ENCODE data around the gene MSH2.
"Not testable (repeated sequence)": the region's sequence is repeated elsewhere in the genome, so short reads cannot be mapped to it uniquely, and the experiment has no call there.

Gene MSH2

GRCh38 chr2:47422016-47422415 lies 19.1 kb downstream of the MSH2 start:
- H3K4me3 ChIP-seq, result no peak overlapping the region
- H3K4me2 ChIP-seq, result no peak overlapping the region
- peaks cover 0 to 6% (median 0%) of the 10 kb centered on the region in 11 experiments; a peak in 1 of 22 replicates for H4K20me1 ChIP-seq
- H3K27ac ChIP-seq, result no peak overlapping the region
- no peak overlapping the region for H3K9ac ChIP-seq
- peaks cover 34 to 100% (median 95%) of the 10 kb centered on the region in 11 experiments for H3K36me3 ChIP-seq
- no peaks in the 10 kb centered on the region for H3K9me3 ChIP-seq (replicated peaks in 1 of 11)
- no peaks in the 10 kb centered on the region for H3K4me1 ChIP-seq
- H3K27me3 ChIP-seq, result no peaks in the 10 kb centered on the region
- TF ChIP-seq Cebpa-rat (IDR thresholded peaks at IDR 0.05), result no peak

GRCh38 chr2:47422560-47422959 lies 19.6 kb downstream of the MSH2 start:
- H3K27me3 ChIP-seq, result no peaks in the 10 kb centered on the region
- peaks cover 0 to 6% (median 0%) of the 10 kb centered on the region in 11 experiments; a peak in 1 of 22 replicates for H4K20me1 ChIP-seq
- no peak overlapping the region for H3K4me2 ChIP-seq
- no peak overlapping the region for H3K9ac ChIP-seq
- no peaks in the 10 kb centered on the region for H3K4me1 ChIP-seq
- peaks cover 29 to 100% (median 95%) of the 10 kb centered on the region in 11 experiments for H3K36me3 ChIP-seq
- TF ChIP-seq Cebpa-rat (IDR thresholded peaks at IDR 0.05), result no peak
- no peaks in the 10 kb centered on the region for H3K9me3 ChIP-seq (replicated peaks in 1 of 11)
- H3K4me3 ChIP-seq, result no peak overlapping the region
- H3K27ac ChIP-seq, result no peak overlapping the region

GRCh38 chr2:47426786-47427185 lies 23.8 kb downstream of the MSH2 start:
- peaks cover 0 to 20% (median 17%) of the 10 kb centered on the region in 11 experiments; a peak in 19 of 22 replicates for H3K9me3 ChIP-seq (replicated peaks in 1 of 11)
- H3K9ac ChIP-seq, result no peak overlapping the region
- H3K4me1 ChIP-seq, result no peaks in the 10 kb centered on the region
- no peak for TF ChIP-seq Cebpa-rat (IDR thresholded peaks at IDR 0.05)
- H3K27me3 ChIP-seq, result no peaks in the 10 kb centered on the region
- H3K4me2 ChIP-seq, result no peak overlapping the region
- H3K27ac ChIP-seq, result no peak overlapping the region
- H4K20me1 ChIP-seq, result peaks cover 0 to 6% (median 0%) of the 10 kb centered on the region in 11 experiments; a peak in 1 of 22 replicates
- peaks cover 56 to 100% (median 96%) of the 10 kb centered on the region in 11 experiments for H3K36me3 ChIP-seq
- H3K4me3 ChIP-seq, result no peak overlapping the region

- H3K36me3 ChIP-seq, result peaks cover 43 to 97% (median 79%) of the 10 kb centered on the region in 11 experiments
- no peak overlapping the region for H3K9ac ChIP-seq
- TF ChIP-seq Cebpa-rat (IDR thresholded peaks at IDR 0.05), result no peak
- no peak overlapping the region for H3K4me2 ChIP-seq
- no peak overlapping the region for H3K4me3 ChIP-seq
- peaks cover 0 to 43% (median 33%) of the 10 kb centered on the region in 11 experiments; a peak in 20 of 22 replicates for H3K9me3 ChIP-seq (replicated peaks in 1 of 11)
- no peaks in the 10 kb centered on the region for H3K27me3 ChIP-seq
- H4K20me1 ChIP-seq, result no peaks in the 10 kb centered on the region
- H3K4me1 ChIP-seq, result no peaks in the 10 kb centered on the region
- H3K27ac ChIP-seq, result no peak overlapping the region
Measured at GRCh38 chr2:47429795-47430194, 26.8 kb downstream of the MSH2 start.

GRCh38 chr2:47433006-47433405 lies 30.1 kb downstream of the MSH2 start:
- H3K4me3 ChIP-seq, H3K27me3 ChIP-seq, H4K20me1 ChIP-seq, H3K4me2 ChIP-seq, H3K9ac ChIP-seq, H3K27ac ChIP-seq: not testable (repeated sequence)
- Histone ChIP-seq H3K4me1 (peaks cover 0 to 17% (median 5%) of the 10 kb centered on the region in 10 experiments; a peak in 6 of 20 replicates), H3K9me3 (replicated peaks in 1 of 11) (peaks cover 0 to 43% (median 33%) of the 10 kb centered on the region in 11 experiments; a peak in 20 of 22 replicates), H3K36me3 (peaks cover 36 to 92% (median 55%) of the 10 kb centered on the region in 11 experiments)

GRCh38 chr2:47433445-47433844 lies 30.5 kb downstream of the MSH2 start:
- not testable (repeated sequence) for H3K27ac ChIP-seq, H3K4me2 ChIP-seq, H3K9ac ChIP-seq, H3K27me3 ChIP-seq, H3K4me3 ChIP-seq, H4K20me1 ChIP-seq
- peaks cover 0 to 17% (median 6%) of the 10 kb centered on the region in 10 experiments; a peak in 6 of 20 replicates for H3K4me1 ChIP-seq
- H3K36me3 ChIP-seq, result peaks cover 36 to 92% (median 55%) of the 10 kb centered on the region in 11 experiments
- H3K9me3 ChIP-seq (replicated peaks in 1 of 11), result peaks cover 0 to 43% (median 33%) of the 10 kb centered on the region in 11 experiments; a peak in 20 of 22 replicates

GRCh38 chr2:47437287-47437686 lies 34.3 kb downstream of the MSH2 start:
- H3K9me3 ChIP-seq (replicated peaks in 1 of 11), result peaks cover 0 to 18% (median 9%) of the 10 kb centered on the region in 11 experiments; a peak in 14 of 22 replicates

GRCh38 chr2:47438106-47438505 lies 35.1 kb downstream of the MSH2 start:
- no peaks in the 10 kb centered on the region for H3K27me3 ChIP-seq
- H3K4me3 ChIP-seq, result no peak overlapping the region
- peaks cover 0 to 90% (median 55%) of the 10 kb centered on the region in 11 experiments; a peak in 17 of 22 replicates for H3K36me3 ChIP-seq
- no peak overlapping the region for H3K27ac ChIP-seq
- H3K9me3 ChIP-seq (replicated peaks in 1 of 11), result peaks cover 0 to 13% (median 5%) of the 10 kb centered on the region in 11 experiments; a peak in 13 of 22 replicates
- H3K4me1 ChIP-seq, result peaks cover 0 to 26% (median 8%) of the 10 kb centered on the region in 10 experiments; a peak in 8 of 20 replicates
- no peak overlapping the region for H3K4me2 ChIP-seq
- H3K9ac ChIP-seq, result no peak overlapping the region
- TF ChIP-seq Cebpa-rat (IDR thresholded peaks at IDR 0.05), result no peak
- H4K20me1 ChIP-seq, result no peaks in the 10 kb centered on the region; a peak in 1 of 22 replicates

More at GRCh38 chr2:47437287-47437686, 34.3 kb downstream of the MSH2 start:
- H3K27ac ChIP-seq, result peak overlapping the region in 1 of 11 experiments; percentile 31; a peak in 1 of 22 replicates
- H3K9ac ChIP-seq, result no peak overlapping the region
- H3K36me3 ChIP-seq, result peaks cover 0 to 90% (median 47%) of the 10 kb centered on the region in 11 experiments; a peak in 20 of 22 replicates
- peak overlapping the region in 4 of 11 experiments; percentile 11 to 29 (median 23); a peak in 6 of 22 replicates for H3K4me2 ChIP-seq
- no peaks in the 10 kb centered on the region for H3K27me3 ChIP-seq
- no peak for TF ChIP-seq Cebpa-rat (IDR thresholded peaks at IDR 0.05)
- no peak overlapping the region for H3K4me3 ChIP-seq
- H4K20me1 ChIP-seq, result no peaks in the 10 kb centered on the region; a peak in 1 of 22 replicates
- H3K4me1 ChIP-seq, result peaks cover 0 to 26% (median 8%) of the 10 kb centered on the region in 10 experiments; a peak in 8 of 20 replicates

GRCh38 chr2:47438783-47439182 lies 35.8 kb downstream of the MSH2 start:
- TF ChIP-seq Cebpa-rat (IDR thresholded peaks at IDR 0.05), result no peak
- no peak overlapping the region for H3K9ac ChIP-seq
- peaks cover 0 to 6% (median 0%) of the 10 kb centered on the region in 11 experiments; a peak in 6 of 22 replicates for H3K9me3 ChIP-seq (replicated peaks in 1 of 11)
- peaks cover 0 to 92% (median 58%) of the 10 kb centered on the region in 11 experiments; a peak in 17 of 22 replicates for H3K36me3 ChIP-seq
- no peak overlapping the region for H3K4me2 ChIP-seq
- H3K4me1 ChIP-seq, result peaks cover 0 to 26% (median 8%) of the 10 kb centered on the region in 10 experiments; a peak in 8 of 20 replicates
- H3K4me3 ChIP-seq, result no peak overlapping the region
- no peak overlapping the region for H3K27ac ChIP-seq
- H3K27me3 ChIP-seq, result no peaks in the 10 kb centered on the region
- peaks cover 0 to 5% (median 0%) of the 10 kb centered on the region in 11 experiments; a peak in 1 of 22 replicates for H4K20me1 ChIP-seq

Data from BLaER1 treated with 17β-estradiol and CSF1 and Interleukin-3, amounts not matched to agents 10 nM and 100 nM (cell line).